Fibroblast of upper back skin (primary cell): ENCODE measurements around the gene ADAM22.
"Not testable (repeated sequence)": the region's sequence is repeated elsewhere in the genome, so short reads cannot be mapped to it uniquely, and the experiment has no call there.

Experiments
- DNase-seq: peaks from one replicate; pipeline ENCODE4 v3.0.0-alpha.2; 2013

ADAM22 gene, protein sequence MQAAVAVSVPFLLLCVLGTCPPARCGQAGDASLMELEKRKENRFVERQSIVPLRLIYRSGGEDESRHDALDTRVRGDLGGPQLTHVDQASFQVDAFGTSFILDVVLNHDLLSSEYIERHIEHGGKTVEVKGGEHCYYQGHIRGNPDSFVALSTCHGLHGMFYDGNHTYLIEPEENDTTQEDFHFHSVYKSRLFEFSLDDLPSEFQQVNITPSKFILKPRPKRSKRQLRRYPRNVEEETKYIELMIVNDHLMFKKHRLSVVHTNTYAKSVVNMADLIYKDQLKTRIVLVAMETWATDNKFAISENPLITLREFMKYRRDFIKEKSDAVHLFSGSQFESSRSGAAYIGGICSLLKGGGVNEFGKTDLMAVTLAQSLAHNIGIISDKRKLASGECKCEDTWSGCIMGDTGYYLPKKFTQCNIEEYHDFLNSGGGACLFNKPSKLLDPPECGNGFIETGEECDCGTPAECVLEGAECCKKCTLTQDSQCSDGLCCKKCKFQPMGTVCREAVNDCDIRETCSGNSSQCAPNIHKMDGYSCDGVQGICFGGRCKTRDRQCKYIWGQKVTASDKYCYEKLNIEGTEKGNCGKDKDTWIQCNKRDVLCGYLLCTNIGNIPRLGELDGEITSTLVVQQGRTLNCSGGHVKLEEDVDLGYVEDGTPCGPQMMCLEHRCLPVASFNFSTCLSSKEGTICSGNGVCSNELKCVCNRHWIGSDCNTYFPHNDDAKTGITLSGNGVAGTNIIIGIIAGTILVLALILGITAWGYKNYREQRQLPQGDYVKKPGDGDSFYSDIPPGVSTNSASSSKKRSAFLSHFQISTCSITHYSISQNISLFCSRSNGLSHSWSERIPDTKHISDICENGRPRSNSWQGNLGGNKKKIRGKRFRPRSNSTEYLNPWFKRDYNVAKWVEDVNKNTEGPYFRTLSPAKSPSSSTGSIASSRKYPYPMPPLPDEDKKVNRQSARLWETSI

GRCh38 chr7:87933953-87934698 lies at the start of gene ADAM22:
Gene ADAM22, plus strand, starts transcription at chr7:87934251. Its CDS starts 215 bp downstream, at chr7:87934466.
- DNase-seq: peak; percentile 78

- DNase-seq: no peak
Observed at GRCh38 chr7:87885018-87885417, 49.0 kb upstream of the ADAM22 start.

GRCh38 chr7:87886875-87887274 lies 47.2 kb upstream of the ADAM22 start:
- peak; percentile 53 for DNase-seq

DNA sequence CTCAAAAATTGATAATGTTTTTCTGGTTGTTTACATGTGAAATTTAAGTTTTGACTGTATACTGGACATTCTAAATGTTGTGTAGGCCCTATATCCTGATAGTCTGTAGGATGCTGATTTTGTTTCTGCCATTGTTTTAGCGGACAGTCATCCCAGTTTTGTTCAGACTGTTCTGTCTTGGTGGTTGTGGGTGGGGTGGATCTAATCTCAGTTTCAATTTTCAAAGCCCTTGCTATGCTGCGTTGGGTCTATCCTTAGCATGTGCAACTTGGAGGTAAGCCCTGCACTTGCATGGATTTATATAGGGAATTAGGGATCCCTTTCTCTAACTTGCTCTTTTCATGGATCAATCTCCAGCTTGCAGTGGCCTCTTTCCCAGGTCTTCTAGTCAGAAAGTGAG lies 38.7 kb upstream of the ADAM22 start:
- DNase-seq: no peak

GRCh38 chr7:87899255-87899654 lies 34.8 kb upstream of the ADAM22 start:
- DNase-seq: no peak

DNA sequence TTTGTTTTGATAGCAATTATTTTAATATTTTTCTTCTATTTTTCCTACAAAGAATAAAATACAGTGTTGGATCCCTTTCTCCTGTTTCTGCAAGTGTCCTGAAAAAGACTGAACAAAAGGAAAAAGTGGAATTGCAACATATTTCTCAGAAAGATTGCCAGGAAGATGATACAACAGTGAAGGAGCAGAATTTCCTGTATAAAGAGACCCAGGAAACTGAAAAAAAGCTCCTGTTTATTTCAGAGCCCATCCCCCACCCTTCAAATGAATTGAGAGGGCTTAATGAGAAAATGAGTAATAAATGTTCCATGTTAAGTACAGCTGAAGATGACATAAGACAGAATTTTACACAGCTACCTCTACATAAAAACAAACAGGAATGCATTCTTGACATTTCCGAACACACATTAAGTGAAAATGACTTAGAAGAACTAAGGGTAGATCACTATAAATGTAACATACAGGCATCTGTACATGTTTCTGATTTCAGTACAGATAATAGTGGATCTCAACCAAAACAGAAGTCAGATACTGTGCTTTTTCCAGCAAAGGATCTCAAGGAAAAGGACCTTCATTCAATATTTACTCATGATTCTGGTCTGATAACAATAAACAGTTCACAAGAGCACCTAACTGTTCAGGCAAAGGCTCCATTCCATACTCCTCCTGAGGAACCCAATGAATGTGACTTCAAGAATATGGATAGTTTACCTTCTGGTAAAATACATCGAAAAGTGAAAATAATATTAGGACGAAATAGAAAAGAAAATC lies 26.7 kb upstream of the ADAM22 start:
- DNase-seq: peak; percentile 24

- DNase-seq: not testable (repeated sequence)
Observed at GRCh38 chr7:87908814-87909213, 25.2 kb upstream of the ADAM22 start.

DNA sequence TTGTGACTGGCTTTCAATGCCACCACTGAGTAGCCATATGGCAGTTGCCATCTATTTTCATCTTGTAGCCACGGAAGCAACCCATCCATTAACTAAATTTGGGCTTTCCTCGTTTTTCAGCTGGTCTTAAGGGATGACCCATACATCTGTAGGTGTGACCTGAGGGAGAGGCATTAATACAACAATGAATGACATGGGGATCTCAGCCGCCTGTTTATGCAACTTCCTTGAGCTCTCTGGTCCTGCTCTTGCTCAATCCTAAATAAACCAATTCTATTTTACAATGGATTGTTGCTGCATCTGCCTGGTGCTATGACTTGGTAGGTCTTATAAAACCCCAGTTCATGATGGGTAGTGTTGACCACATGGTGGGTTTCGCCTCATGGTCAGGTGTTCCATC lies 21.9 kb upstream of the ADAM22 start:
- DNase-seq: no peak

DNA sequence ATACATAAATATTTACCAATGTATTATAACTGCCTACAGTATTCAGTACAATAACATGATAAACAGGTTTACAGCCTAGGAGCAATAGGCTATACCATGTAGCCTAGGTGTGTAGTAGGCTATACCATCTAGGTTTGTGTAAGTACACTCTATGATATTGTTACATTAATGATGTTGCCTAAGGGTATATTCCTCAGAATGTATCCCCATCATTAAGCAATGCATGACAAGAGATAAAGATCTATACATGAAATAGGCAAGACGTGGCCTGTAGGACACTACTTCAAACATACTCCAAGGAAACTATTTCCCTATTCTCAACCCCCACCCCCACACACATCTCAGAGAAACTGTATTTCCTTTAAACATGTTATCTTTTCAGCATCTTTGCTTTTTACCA lies 15.3 kb upstream of the ADAM22 start:
- no peak for DNase-seq

GRCh38 chr7:87919875-87920274 lies 14.2 kb upstream of the ADAM22 start:
- DNase-seq: no peak

DNA sequence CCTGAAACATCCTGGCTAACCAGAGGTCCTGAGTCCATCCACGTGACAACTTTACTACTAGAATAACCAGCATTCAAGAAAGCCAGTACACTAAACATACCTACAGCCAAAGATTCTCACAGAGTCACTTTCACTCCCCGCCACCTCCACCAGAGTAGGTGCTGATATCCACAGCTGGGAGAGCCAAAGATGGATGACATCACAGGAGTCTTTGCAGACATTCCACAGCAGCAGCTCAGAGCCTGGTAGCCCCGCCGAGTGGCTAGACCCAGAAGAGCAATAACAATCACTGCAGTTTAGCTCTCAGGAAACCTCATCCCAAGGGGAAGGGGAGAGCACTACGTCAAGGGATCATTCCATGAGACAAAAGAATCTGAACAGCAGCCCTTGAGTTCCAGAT lies 13.5 kb upstream of the ADAM22 start:
- no peak for DNase-seq

GRCh38 chr7:87922759-87923395 lies 11.2 kb upstream of the ADAM22 start:
- DNase-seq: not testable (repeated sequence)

GRCh38 chr7:87926581-87927461 lies 7.2 kb upstream of the ADAM22 start:
- DNase-seq: peak; percentile 53

GRCh38 chr7:87933605-87933952 lies 472 bp upstream of the ADAM22 start:
- DNase-seq: no peak

GRCh38 chr7:87934699-87935383 lies 790 bp downstream of the ADAM22 start:
- no peak for DNase-seq

DNA sequence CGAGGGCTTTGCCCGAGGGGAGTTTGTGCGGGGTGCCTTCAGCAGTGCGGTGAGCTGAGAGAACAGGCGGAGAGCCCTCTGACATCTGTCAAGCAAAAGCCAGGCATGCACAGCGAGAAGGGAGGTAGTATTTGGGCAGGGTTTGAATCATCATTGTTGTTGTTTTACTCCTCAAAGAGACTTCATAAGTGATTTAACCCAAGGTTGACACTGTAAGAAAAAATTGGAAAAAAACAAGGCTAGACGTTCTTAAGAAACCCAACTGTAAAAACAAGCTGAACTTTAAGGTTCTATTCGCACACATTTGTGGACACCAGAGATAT lies 1.3 kb downstream of the ADAM22 start:
- DNase-seq: no peak

DNA sequence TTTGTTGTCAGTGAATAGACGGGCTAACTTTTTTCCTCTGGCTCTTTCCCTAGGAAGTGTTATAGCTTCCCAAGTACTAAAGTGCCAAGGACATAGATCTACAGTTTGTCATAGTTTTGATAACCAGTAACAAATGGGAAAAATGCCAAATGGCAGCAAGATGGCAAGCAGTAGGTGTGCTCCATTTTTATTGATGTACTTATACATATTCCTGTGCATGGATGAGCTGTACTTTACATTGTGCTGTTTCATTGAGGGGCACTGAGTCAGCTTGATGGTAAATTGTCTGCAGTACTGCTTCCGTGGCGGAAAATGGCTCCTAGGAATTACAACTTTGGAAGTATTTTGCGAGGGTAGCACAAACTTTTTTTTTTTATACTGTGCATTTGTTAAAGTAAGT lies 7.1 kb downstream of the ADAM22 start:
- DNase-seq: no peak

DNA sequence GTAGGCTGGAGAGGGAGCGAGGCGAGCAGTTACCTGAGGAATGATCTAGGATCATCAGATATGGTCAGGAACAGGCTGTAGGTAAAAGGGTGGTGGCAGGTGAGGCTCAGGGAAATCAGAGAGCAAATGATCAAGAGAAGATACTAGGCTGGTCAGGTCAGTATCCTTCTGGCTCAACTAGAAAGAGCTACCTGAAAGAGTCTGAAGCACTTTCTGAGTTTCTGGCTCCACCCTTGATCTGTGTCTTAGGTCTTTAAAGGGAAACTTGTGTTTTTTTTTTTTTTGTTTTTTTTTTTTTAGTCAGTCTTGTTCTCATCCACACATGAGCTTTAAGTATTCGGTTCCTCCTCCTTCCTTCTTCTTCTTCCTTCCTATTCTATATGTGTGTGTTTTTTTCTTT lies 10.5 kb downstream of the ADAM22 start:
- DNase-seq: no peak

DNA sequence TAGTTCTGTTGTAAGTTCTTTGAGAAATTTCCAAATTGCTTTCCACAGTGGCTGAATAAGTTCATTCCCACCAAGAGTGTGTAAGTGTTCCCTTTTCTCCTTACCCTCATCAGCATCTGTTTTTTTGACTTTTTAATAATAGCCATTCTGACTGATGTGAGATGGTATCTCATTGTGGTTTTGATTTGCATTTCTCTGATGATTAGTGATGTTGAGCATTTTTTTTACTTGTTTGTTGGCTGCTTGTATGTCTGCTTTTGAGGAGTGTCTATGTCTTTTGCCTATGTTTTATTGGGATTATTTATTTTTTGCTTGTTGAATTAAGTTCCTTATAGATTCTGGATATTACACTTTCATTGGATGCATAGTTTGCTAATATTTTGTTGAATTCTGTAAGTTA lies 11.9 kb downstream of the ADAM22 start:
- not testable (repeated sequence) for DNase-seq

GRCh38 chr7:87948371-87948770 lies 14.3 kb downstream of the ADAM22 start:
- DNase-seq: no peak
